IMR-90 (cell line): ENCODE measurements around the gene EFCAB5. TPM values are rescaled to one million over a fixed set of nuclear protein-coding genes. Genes with fewer than 3 reads are reported as not detected.

Source experiments
- ATAC-seq: fragments of 200-7000 bp; cut with Tn5 transposase; 2 replicates; pipeline ENCODE4 v1.9.1; 2020; ENCODE audit warnings: low read depth, mild to moderate bottlenecking, moderate library complexity
- BruUV-seq: library from RNA; stranded (reverse); fragments of 400-500 nt; replicated peaks from 2 replicates; lab custom pipeline; 2021; lab: Mats Ljungman, UMichigan
- CTCF ChIA-PET: fragments of 300-600 bp; formaldehyde crosslinking; extraction: SDS; loops from one replicate; lab custom pipeline; 2021; ENCODE audit warnings: antibody characterized with exemption; lab: Yijun Ruan, JAX
- POLR2A ChIA-PET: fragments of 300-600 bp; sonication (Branson Sonifier 250); formaldehyde crosslinking; loops from one replicate; lab custom pipeline; 2022; ENCODE audit warnings: antibody characterized with exemption; ENCODE audit not compliant: unreplicated experiment; lab: Charles Lee
- DNase-seq: peaks from one replicate; pipeline ENCODE4 v3.0.0; 2013
- H2AFZ ChIP-seq: replicated peaks from 2 replicates; pipeline ENCODE3; 2013; ENCODE audit warnings: low read length, mild to moderate bottlenecking; ENCODE audit not compliant: poor library complexity
- H2AK5ac ChIP-seq: 2 replicates; pipeline ENCODE4 v1.6.1; 2013; ENCODE audit warnings: low read depth, low read length, inconsistent platforms
- H2AK9ac ChIP-seq: replicated peaks from 2 replicates; pipeline ENCODE3; 2013; ENCODE audit warnings: mild to moderate bottlenecking, low read depth, low read length, moderate library complexity; ENCODE audit not compliant: poor library complexity
- H2BK120ac ChIP-seq: 2 replicates; pipeline ENCODE4 v1.6.1; 2013; ENCODE audit warnings: low read depth, low read length, inconsistent platforms
- H2BK15ac ChIP-seq: 3 replicates; pipeline ENCODE4 v1.6.1; 2013; ENCODE audit warnings: low read depth, low read length, inconsistent platforms
- H2BK20ac ChIP-seq: 2 replicates; pipeline ENCODE4 v1.6.1; 2013; ENCODE audit warnings: low read depth, mild to moderate bottlenecking, inconsistent platforms, low read length, moderate library complexity
- H2BK5ac ChIP-seq: 2 replicates; pipeline ENCODE4 v1.6.1; 2013; ENCODE audit warnings: mild to moderate bottlenecking, low read depth, low read length, inconsistent platforms; ENCODE audit not compliant: poor library complexity, severe bottlenecking
- H3K14ac ChIP-seq: replicated peaks from 2 replicates; pipeline ENCODE4 v1.6.1; 2013; ENCODE audit warnings: low read depth, low read length, inconsistent platforms
- H3K18ac ChIP-seq: 2 replicates; pipeline ENCODE4 v1.6.1; 2013; ENCODE audit warnings: low read depth, low read length, control low read depth
- H3K23ac ChIP-seq: 2 replicates; pipeline ENCODE4 v1.6.1; 2013; ENCODE audit warnings: low read depth, low read length, inconsistent platforms
- H3K27ac ChIP-seq: 2 replicates; pipeline ENCODE4 v1.5.1; 2013; ENCODE audit warnings: mild to moderate bottlenecking, control low read depth, low read length; ENCODE audit not compliant: insufficient read depth
- H3K27me3 ChIP-seq: 2 replicates; pipeline ENCODE4 v1.6.1; 2013; ENCODE audit warnings: low read length; ENCODE audit not compliant: control insufficient read depth, insufficient read depth
- H3K36me3 ChIP-seq: 2 replicates; pipeline ENCODE4 v1.6.1; 2013; ENCODE audit warnings: low read length, mixed read lengths; ENCODE audit not compliant: control insufficient read depth, insufficient read depth
- H3K4ac ChIP-seq: 2 replicates; pipeline ENCODE4 v1.6.1; 2013; ENCODE audit warnings: low read depth, low read length, inconsistent platforms
- H3K4me1 ChIP-seq: 2 replicates; pipeline ENCODE4 v1.6.1; 2013; ENCODE audit warnings: low read length, mixed read lengths; ENCODE audit not compliant: control insufficient read depth, insufficient read depth
- H3K4me2 ChIP-seq: 2 replicates; pipeline ENCODE4 v1.6.1; 2013; ENCODE audit warnings: low read depth, mild to moderate bottlenecking, control low read depth, low read length, moderate library complexity
- H3K4me3 ChIP-seq: 2 replicates; pipeline ENCODE4 v1.5.1; 2013; ENCODE audit warnings: low read depth, mild to moderate bottlenecking, control low read depth, low read length, moderate library complexity; ENCODE audit not compliant: insufficient read depth
- H3K56ac ChIP-seq: 2 replicates; pipeline ENCODE4 v1.6.1; 2013; ENCODE audit warnings: low read length, inconsistent platforms; ENCODE audit not compliant: insufficient read depth; ENCODE audit errors: extremely low read depth
- H3K79me1 ChIP-seq, 2 experiments: 2 replicates each; pipeline ENCODE4 v1.6.1; 2013; ENCODE audit warnings: low read length in 2 of 2, inconsistent platforms in 1 of 2, low read depth in 1 of 2
- H3K9ac ChIP-seq: 2 replicates; pipeline ENCODE4 v1.6.1; 2013; ENCODE audit warnings: low read depth, low read length, control low read depth
- H3K9me1 ChIP-seq: 2 replicates; pipeline ENCODE4 v1.6.1; 2013; ENCODE audit warnings: low read length, inconsistent platforms; ENCODE audit not compliant: insufficient read depth
- H3K9me3 ChIP-seq: 2 replicates; pipeline ENCODE4 v1.6.1; 2013; ENCODE audit warnings: low read length; ENCODE audit not compliant: control insufficient read depth, insufficient read depth
- H4K20me1 ChIP-seq: 2 replicates; pipeline ENCODE4 v1.6.1; 2013; ENCODE audit warnings: low read length, inconsistent platforms; ENCODE audit not compliant: insufficient read depth
- H4K5ac ChIP-seq: 2 replicates; pipeline ENCODE4 v1.6.1; 2013; ENCODE audit warnings: mild to moderate bottlenecking, low read depth, low read length, control low read depth
- H4K8ac ChIP-seq, 2 experiments: 2 replicates each; pipeline ENCODE4 v1.6.1; 2013; ENCODE audit warnings: low read depth in 2 of 2, low read length in 2 of 2, control low read depth in 1 of 2, inconsistent platforms in 1 of 2
- H4K91ac ChIP-seq: 2 replicates; pipeline ENCODE4 v1.6.1; 2013; ENCODE audit warnings: low read depth, low read length, inconsistent platforms; ENCODE audit not compliant: insufficient read depth
- BHLHE40 ChIP-seq: fragments of 150-350 bp; IDR thresholded peaks from 2 replicates; pipeline ENCODE4 v1.6.1; 2016; ENCODE audit warnings: mild to moderate bottlenecking, low read depth, low read length
- CEBPB ChIP-seq: IDR thresholded peaks from 2 replicates; pipeline ENCODE4 v1.6.1; 2012; ENCODE audit warnings: low read depth, low read length, improper control_type of control experiment
- CHD1 ChIP-seq: IDR thresholded peaks from 2 replicates; pipeline ENCODE4 v1.6.1; 2012; ENCODE audit warnings: low read depth, low read length, improper control_type of control experiment
- CTCF ChIP-seq: conservative IDR thresholded peaks from 2 replicates; pipeline ENCODE4 v1.5.1; 2012; ENCODE audit warnings: mild to moderate bottlenecking, low read depth, low read length, improper control_type of control experiment
- ELK1 ChIP-seq: fragments of 150-350 bp; IDR thresholded peaks from 2 replicates; pipeline ENCODE4 v1.6.1; 2016; ENCODE audit warnings: low read depth, mild to moderate bottlenecking, low read length, moderate library complexity, borderline replicate concordance
- FOS ChIP-seq: fragments of 150-350 bp; IDR thresholded peaks from 2 replicates; pipeline ENCODE4 v1.6.1; 2016; ENCODE audit warnings: low read depth, low read length
- MAFK ChIP-seq: IDR thresholded peaks from 2 replicates; pipeline ENCODE4 v1.6.1; 2012; ENCODE audit warnings: low read depth, low read length, improper control_type of control experiment
- MAZ ChIP-seq: IDR thresholded peaks from 2 replicates; pipeline ENCODE4 v1.6.1; 2012; ENCODE audit warnings: low read depth, mild to moderate bottlenecking, low read length, improper control_type of control experiment, moderate library complexity, borderline replicate concordance
- MXI1 ChIP-seq: IDR thresholded peaks from 2 replicates; pipeline ENCODE4 v1.6.1; 2012; ENCODE audit warnings: low read depth, mild to moderate bottlenecking, low read length, moderate library complexity, borderline replicate concordance
- NFE2L2 ChIP-seq: fragments of 150-350 bp; IDR thresholded peaks from 2 replicates; pipeline ENCODE4 v1.6.1; 2016; ENCODE audit warnings: low read depth, mild to moderate bottlenecking, low read length
- POLR2A ChIP-seq: IDR thresholded peaks from 2 replicates; pipeline ENCODE4 v1.6.1; 2012; ENCODE audit warnings: mild to moderate bottlenecking, low read depth, low read length
- RAD21 ChIP-seq: IDR thresholded peaks from 2 replicates; pipeline ENCODE4 v1.6.1; 2012; ENCODE audit warnings: low read length, improper control_type of control experiment
- RCOR1 ChIP-seq: IDR thresholded peaks from 2 replicates; pipeline ENCODE4 v1.6.1; 2012; ENCODE audit warnings: mild to moderate bottlenecking, low read length, improper control_type of control experiment; ENCODE audit not compliant: insufficient replicate concordance
- SMC3 ChIP-seq: fragments of 150-350 bp; IDR thresholded peaks from 2 replicates; pipeline ENCODE4 v1.6.1; 2016; ENCODE audit warnings: low read depth, mild to moderate bottlenecking, antibody characterized with exemption, low read length, moderate library complexity
- USF2 ChIP-seq: fragments of 150-350 bp; IDR thresholded peaks from 2 replicates; pipeline ENCODE4 v1.6.1; 2017; ENCODE audit warnings: mild to moderate bottlenecking, antibody characterized with exemption, low read length, low read depth
- WGBS, 2 experiments: methylation state at CpG; one replicate each; pipeline versions ENCODE4 v1.1.5 to v1.1.7; 2013; ENCODE audit warnings: missing lambda C conversion rate in 2 of 2; ENCODE audit not compliant: insufficient read length in 1 of 2; ENCODE audit errors: extremely low coverage in 2 of 2; 5-methylcytosine and 5-hydroxymethylcytosine counted together
- dilution Hi-C: fragments of 300-500 bp; cut with HindIII; formaldehyde crosslinking; loops from one replicate; pipeline ENCODE4 v1.14.3; 2018; ENCODE audit warnings: low sequenced_read_pairs; ENCODE audit not compliant: unreplicated experiment
- in situ Hi-C: fragments of 300-500 bp; cut with MboI; formaldehyde crosslinking; loops from 3 replicates; pipeline ENCODE4 v1.14.3; 2019; ENCODE audit warnings: low sequenced_read_pairs, inconsistent platforms, mixed read lengths
- intact Hi-C: fragments of 100-400 bp; cut with micrococcal nuclease; formaldehyde crosslinking; loops from 2 replicates; pipeline ENCODE4 v1.10.0; 2022
- polyA plus RNA-seq, 3 experiments: library from polyadenylated mRNA; depleted of rRNA; stranded (reverse); fragments of >200 nt; gene quantifications; 2 replicates each; pipeline ENCODE4 v1.2.3, GENCODE V29; 2012; ENCODE audit warnings: low replicate concordance in 1 of 3
- total RNA-seq: library from RNA; depleted of rRNA; stranded (reverse); fragments of >200 nt; gene quantifications from 2 replicates; pipeline ENCODE4 v1.2.3, GENCODE V29; 2012

EFCAB5 gene
- total and polyA plus RNA-seq, 2 of the 4 experiments (the other 2 are of a cell fraction): 0.14 TPM; not detected in 1

GRCh38 chr17:29903471-29903870 lies 38.0 kb upstream of the EFCAB5 start:
- Histone ChIP-seq H2BK120ac (no peak overlapping the region), H3K79me1 (peaks cover 19 to 28% of the 10 kb centered on the region in 2 experiments), H2BK20ac (no peak overlapping the region), H3K9me1 (no peaks in the 10 kb centered on the region), H4K91ac (no peak overlapping the region), H3K14ac (no peak overlapping the region), H2AK5ac (no peak overlapping the region), H3K36me3 (no peaks in the 10 kb centered on the region), H3K4me3 (no peak overlapping the region), H3K23ac (no peak overlapping the region), H3K9me3 (peaks cover 6% of the 10 kb centered on the region; the same call in 1 of the 2 replicates), H3K4me1 (no peaks in the 10 kb centered on the region), H2BK15ac (no peak overlapping the region), H3K4me2 (no peak overlapping the region), H3K27ac (no peak overlapping the region), H2BK5ac (no peak overlapping the region), H2AFZ (no peak overlapping the region), H3K56ac (no peak overlapping the region), H4K20me1 (peaks cover 3% of the 10 kb centered on the region; the same call in 1 of the 2 replicates), H2AK9ac (no peak overlapping the region), H3K18ac (no peak overlapping the region), H3K9ac (no peak overlapping the region), H3K4ac (no peak overlapping the region), H4K5ac (no peak overlapping the region), H3K27me3 (no peaks in the 10 kb centered on the region), H4K8ac (no peak overlapping the region)
- no peak for ATAC-seq
- no CpG with 5 or more reads among the region's 2 CpGs for WGBS, 2 experiments
- dilution Hi-C loops: no loop called here
- no TSS peak for BruUV-seq
- in situ Hi-C loops: no loop called here
- TF ChIP-seq NFE2L2 (no peak), MAFK (no peak), RAD21 (no peak), BHLHE40 (no peak), CHD1 (no peak), SMC3 (no peak), POLR2A (no peak), RCOR1 (no peak), USF2 (no peak), ELK1 (no peak), CEBPB (no peak), MXI1 (no peak), CTCF (no peak), MAZ (no peak), FOS (no peak)
- intact Hi-C loops: no loop called here
- no peak for DNase-seq
- ChIA-PET CTCF (no interaction called here), POLR2A (no interaction called here)
